HG02938 (cell line): Measurements from ENCODE around the gene GUCY2D.
A peak's percentile ranks its signal among the peaks of the same experiment; 100 is the strongest.
"Not testable (repeated sequence)": the region's sequence is repeated elsewhere in the genome, so short reads cannot be mapped to it uniquely, and the experiment has no call there.

ENCODE experiments used
- ATAC-seq: cut with Tn5 transposase; IDR thresholded peaks from one replicate; pipeline ENCODE4 v1.9.1; 2021; ENCODE audit warnings: mild to moderate bottlenecking, moderate library complexity; ENCODE audit not compliant: unreplicated experiment

The GUCY2D gene

DNA sequence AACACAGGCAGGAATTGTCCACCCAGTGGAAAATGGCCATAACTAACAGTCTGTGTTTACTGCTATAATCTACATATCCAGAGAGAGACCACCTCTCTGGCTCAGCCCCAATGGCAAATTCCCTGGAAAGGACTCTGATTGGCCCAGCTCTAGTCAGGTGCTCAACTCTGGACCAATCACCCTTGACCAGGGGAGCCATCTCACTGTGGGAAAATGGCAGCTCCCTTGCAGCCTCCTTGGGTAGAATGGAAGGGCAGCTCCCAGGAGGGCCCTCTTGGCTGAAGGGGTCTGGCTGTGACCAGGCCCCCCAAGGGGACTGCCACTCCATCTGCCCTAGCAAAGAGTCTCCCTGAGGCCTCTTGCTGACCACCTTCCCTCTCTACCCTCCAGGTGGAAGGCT, 39.6 kb downstream of the GUCY2D start:
- no peak for ATAC-seq

DNA sequence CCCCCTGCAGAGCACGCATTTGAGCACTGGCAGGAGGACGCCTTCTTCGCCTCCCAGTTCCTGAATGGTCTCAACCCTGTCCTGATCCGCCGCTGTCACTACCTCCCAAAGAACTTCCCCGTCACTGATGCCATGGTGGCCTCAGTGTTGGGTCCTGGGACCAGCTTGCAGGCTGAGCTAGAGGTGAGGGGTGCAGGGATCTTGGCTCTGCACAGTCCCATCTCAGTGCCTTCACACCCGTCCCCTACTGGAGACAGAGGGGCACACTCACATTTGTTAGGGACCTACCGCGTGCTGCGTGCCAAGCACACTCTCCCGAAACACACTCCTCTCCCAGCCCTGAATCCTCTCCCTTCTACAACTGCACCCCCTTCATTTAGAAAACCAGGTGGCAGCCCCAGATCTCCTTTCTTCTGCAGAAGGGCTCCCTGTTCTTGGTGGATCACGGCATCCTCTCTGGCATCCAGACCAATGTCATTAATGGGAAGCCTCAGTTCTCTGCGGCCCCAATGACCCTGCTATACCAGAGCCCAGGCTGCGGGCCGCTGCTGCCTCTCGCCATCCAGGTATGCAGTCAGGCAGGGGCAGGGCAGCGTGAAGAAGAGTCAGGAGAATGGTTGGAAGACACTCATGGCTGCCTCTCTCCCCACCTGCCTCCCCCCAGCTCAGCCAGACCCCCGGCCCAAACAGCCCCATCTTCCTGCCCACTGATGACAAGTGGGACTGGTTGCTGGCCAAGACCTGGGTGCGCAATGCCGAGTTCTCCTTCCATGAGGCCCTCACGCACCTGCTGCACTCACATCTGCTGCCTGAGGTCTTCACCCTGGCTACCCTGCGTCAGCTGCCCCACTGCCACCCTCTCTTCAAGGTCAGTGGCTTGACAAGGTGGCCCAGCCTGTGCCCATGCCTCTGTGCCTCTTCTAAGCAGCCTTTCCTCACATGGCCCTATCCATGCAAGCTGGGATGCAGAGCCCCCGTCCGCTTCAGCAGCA, 42.7 kb downstream of the GUCY2D start:
- ATAC-seq = no peak

DNA sequence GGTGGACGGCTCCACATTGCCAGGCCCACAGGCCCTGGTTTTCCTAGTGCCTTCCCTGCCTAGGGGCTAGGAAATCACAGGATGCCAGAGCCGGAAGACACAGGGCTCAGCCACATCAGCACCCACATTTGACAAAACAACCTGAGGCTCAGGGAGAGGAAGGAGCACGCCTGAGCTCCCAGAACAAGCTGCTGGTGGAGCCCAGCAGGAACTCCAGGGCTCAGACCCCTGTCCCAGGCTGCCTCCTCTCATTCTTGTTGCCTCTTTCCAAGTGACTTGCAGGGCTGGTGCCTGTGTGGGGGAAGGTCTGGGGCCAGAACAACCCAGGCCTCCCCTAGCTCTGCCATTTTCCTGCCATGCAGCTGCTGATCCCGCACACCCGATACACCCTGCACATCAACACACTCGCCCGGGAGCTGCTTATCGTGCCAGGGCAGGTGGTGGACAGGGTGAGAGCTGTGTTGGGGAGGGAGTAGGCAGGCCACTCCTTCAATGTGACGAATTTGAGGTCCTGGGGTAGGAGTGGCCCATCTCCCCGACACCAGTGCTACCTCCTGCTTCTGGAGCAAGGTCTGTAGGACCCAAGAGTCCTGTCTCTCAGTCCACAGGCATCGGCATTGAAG, 44.0 kb downstream of the GUCY2D start:
- ATAC-seq = no peak

DNA sequence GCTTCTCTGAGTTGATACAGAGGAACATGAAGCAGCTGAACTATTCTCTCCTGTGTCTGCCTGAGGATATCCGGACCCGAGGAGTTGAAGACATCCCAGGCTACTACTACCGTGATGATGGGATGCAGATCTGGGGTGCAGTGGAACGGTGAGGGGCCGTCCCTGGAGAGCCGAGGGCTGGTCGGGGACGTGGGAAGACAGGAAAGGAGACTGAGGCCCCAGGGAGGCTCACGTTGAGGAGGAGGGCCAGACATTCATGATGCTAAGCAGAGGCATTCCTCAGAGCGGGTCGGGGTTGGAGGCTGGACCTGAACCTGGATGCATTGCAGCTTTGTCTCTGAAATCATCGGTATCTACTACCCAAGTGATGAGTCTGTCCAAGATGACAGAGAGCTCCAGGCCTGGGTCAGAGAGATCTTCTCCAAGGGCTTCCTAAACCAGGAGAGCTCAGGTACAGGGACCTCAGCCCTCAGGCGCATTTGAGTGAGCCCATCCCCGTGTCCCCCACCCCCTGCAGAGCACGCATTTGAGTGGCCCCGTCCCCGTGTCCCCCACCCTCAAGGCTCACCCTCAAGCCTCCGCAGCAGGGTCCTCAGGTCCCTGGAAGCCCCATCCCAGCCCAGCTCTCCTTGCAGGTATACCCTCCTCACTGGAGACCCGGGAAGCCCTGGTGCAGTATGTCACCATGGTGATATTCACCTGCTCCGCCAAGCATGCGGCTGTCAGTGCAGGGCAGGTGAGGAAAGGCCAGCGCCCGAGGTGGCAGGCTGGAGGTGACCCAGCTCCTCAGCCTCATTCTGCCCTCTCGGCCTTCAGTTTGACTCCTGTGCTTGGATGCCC, 44.7 kb downstream of the GUCY2D start:
- ATAC-seq = no peak

DNA sequence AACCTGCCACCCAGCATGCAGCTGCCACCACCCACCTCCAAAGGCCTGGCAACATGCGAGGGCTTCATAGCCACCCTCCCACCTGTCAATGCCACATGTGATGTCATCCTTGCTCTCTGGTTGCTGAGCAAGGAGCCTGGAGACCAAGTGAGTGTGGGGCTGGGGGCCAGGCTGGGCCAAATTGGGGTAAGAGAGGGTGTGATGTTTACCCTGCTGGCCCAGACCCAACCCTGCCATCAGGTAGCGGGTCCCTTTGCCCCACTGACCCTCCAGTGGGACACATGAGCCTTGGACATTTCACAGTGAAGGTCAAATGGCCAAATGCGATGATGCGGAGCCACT, 45.3 kb downstream of the GUCY2D start:
- ATAC-seq = no peak

DNA sequence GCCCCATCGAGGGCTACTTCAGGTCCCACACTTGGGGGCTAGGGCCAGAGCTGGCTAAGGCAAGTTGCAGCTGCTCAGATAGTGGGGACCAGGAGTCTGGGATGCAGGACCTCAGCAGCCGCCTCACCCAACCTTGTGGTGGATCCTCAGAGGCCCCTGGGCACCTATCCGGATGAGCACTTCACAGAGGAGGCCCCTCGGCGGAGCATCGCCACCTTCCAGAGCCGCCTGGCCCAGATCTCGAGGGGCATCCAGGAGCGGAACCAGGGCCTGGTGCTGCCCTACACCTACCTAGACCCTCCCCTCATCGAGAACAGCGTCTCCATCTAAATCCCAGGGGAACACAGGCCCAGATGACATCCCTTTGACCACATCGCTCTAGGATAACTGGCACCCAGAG, 45.8 kb downstream of the GUCY2D start:
- no peak for ATAC-seq

DNA sequence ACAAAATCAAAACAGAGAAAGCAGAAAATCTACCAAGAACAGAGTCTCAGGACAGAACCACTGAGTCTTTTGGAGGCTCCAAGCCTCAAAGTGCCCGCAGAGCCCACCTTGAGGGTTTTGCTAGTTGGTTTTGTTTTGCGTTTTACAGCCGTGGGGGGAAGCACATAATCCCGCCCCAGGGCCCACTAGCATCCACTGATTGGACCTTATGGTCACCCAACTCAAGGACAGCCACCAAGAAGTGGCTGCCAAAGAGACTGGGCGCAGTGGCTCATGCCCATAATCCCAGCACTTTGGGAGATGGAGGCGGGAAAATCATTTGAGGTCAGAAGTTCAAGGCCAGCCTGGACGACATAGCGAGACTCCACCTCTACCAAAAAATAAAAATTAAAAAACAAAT, 46.3 kb downstream of the GUCY2D start:
- ATAC-seq = no peak

DNA sequence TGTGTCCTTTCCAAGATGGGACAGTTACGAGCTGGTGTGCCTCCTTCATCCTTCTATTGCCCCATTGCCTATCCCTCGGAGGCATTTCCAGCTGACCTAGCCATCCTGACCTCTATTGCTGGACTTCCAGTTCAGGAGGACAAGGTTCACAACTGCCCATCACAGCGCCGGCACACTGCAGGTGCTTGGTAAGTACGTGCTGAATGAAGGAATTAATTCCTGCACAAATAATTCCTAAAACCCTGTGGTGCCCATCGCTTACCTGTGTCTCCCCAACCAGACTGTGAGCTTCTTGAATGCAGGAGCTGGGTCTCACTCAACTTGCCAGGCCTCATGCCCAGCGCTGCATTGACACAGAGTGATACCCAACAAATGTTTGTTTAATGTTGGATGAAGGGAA, 49.4 kb downstream of the GUCY2D start:
- ATAC-seq = no peak

DNA sequence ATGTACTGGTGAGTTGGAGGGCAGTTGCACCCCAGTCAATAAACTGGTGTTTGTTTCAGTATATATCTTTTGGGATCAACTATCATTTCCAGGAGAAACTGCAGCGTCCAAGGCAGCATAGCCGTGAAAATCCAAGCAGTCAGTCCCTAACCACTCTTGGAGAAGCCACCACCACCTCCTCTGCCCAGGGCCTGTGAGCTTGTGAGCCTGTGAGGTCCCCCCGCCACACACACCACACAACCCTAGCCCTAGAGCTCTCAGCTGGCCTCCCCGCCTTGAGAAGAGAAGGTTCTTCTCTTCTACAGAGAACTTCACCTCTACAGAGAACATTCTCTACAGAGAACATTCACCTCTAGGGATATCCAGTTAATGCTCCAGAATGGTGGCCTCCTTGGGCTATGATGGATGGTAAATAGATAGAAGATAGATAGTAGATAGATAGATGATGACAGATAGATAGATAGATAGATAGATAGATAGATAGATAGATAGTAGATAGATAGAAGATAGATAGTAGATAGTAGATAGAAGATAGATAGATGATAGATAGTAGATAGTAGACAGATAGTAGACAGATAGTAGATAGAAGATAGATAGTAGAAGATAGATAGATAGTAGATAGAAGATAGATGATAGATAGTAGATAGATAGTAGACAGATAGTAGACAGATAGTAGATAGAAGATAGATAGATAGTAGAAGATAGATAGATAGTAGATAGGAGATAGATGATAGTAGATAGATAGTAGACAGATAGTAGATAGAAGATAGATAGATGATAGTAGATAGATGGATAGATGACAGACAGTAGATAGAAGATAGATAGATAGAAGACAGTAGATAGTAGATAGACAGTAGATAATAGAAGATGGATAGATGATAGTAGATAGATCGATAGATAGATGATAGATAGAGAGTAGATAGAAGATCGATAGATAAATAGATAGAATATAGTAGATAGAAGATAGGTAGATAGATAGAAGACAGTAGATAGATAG, 50.1 kb downstream of the GUCY2D start:
- ATAC-seq = no peak

DNA sequence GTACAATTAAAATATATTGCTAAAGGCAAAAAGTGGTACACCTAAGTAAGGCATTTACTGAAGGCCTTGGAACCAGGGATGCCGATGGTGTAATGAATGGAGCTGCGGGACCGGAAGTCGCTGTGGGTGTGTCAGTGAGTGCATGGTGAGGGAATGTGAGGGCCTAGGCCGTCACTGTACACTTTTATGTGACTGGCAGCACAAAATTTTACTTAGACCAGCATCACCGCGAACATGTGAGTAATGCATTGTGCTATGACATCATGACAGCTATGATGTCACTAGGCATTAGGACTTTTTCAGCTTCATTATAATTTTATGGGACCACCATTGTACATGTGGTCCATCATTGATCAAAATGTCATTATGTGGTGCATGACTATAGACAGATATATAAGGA, 51.2 kb downstream of the GUCY2D start:
- ATAC-seq = no peak

DNA sequence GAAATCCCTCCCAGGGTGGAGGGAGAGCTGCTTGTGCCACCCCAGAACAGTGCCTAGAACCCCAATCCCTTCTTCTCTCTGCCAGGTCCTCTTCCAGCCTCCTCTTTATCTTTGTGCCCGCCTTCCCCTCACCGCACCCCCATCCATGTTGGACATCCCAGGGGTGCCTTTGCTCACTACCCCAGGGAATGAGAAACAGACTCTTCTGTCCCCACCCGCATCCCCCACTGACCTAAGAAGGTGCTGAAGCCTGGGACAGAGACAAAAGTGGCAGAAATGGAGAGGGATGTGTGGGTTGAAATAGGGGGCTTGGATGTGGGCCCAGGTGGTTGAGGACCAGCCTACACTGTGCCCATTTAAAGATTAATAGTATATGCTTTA, 53.4 kb downstream of the GUCY2D start:
- no peak for ATAC-seq

DNA sequence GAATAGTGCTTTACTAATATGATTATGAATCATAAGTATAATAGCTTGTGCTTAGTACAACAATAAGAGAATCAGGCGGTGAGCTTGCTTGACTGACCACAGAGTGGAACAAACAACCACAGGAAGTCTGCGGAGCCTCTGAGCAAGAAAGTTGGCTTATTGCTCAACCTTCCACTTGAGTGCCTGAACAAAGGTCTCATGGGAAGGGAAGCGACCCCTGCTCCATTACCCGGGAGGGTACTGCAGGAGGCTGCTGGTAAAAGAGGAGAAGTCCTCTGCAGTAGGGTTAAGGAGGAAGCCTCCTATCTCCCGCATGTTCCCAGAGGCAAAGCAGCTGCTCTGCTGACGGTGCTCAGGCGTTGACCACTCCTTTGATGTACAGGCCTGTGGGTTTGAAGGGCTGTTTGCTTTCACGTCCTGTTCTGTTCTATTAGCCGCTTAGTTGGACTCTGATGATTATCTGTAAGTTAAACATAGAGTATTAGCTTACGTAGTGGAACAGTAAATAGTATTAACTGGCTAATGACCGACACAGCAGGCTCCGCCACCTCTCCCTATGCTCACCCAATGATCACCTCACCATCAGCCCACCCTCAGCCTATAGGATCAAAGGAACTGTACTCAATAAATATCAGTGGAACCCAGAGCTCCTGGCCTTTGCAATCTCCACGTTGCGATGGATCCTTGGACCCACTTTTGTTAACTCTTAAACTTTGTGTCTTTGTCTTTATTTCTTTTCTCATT, 54.0 kb downstream of the GUCY2D start:
- peak; percentile 61 for ATAC-seq

DNA sequence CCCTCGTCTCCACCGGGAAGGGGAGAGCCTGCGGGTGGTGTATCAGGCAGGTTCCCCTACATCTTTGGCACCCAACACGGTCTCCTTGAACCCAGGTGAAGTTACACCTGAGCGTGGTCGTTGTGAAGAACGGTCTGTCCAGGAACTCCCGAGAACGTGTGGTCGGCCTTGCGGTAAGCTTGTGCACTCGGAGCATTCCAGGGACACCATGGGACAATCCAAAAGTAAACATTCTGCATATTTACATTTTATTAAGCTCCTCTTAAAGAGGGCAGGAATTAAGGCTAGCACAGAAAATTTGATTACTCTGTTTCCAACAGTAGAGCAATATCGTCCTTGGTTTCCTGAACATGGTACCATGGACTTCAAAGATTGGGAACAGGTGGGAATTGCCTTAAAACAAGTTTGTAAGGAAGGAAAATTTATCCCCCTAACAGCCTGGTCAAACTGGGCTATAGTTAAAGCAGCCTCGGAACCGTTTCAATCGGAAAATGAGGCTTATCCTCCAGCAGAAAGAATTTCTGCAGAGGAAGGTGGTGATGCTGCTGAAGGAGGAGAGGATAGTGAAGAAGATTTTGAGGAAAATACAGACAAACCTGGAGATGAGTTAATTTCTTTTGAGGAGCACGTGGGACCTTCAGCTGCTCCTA, 54.7 kb downstream of the GUCY2D start:
- no peak for ATAC-seq

DNA sequence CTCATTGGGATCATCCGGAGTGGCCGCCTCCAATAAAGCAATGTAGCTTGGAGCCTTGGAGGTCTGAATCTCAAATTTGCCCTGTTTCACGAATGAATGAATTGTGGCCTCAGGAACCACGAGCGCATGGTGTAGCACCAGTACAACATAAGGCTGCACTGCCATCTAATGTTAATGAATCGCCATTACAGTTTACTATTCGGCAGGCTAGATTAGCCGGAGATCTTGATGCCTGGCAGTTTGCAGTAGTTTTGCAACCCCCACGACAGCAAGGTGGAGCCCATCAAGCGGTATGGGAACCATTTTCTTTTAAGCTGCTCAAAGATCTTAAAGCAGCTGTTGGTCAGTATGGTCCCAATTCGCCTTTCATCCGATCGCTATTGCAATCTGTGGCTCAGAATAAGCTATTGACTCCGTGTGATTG, 55.3 kb downstream of the GUCY2D start:
- no peak for ATAC-seq

DNA sequence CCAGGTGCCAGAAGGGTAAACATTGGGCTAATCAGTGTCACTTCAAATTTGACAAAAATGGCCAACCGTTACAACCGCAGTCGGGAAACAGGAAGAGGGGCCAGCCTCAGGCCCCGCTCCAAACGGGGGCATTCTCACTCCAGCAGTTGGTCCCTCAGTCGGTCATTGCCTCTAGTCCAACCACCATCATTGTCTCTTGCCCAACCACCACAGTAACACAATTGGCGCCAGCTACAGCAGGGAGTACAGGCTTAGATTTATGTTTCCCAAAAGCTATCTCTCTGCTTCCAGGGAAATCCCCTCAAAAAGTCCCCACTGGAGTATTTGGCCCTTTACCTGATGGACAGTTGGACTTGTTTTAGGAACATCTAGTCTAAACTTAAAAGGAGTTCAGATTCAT, 56.7 kb downstream of the GUCY2D start:
- ATAC-seq = no peak

DNA sequence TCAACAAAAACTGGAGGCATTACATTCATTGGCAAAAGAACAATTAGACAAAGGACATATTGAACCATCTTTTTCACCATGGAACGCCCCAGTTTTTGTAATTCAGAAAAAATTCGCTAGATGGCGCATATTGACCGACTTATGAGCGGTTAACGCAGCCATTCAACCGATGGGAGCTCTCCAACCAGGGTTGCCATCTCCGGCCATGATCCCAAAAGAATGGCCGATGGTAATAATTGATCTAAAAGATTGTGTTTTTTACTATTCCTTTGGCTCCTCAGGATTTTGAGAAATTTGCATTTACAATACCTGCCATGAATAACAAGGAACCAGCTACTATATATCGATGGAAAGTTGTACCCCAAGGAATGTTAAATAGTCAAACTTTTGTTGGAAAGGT, 57.9 kb downstream of the GUCY2D start:
- ATAC-seq = no peak

DNA sequence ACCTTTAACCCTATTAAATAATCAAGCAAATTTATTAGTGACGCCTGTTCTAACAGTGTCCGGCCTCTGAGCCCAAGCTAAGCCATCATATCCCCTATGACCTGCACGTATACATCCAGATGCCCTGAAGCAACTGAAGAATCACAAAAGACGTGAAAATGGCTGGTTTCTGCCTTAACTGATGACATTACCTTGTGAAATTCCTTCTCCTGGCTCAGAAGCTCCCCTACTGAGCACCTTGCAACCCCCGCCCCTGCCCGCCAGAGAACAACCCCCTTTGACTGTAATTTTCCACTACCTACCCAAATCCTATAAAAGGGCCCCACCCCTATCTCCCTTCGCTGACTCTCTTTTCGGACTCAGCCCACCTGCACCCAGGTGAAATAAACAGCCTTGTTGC, 59.4 kb downstream of the GUCY2D start:
- not testable (repeated sequence) for ATAC-seq

DNA sequence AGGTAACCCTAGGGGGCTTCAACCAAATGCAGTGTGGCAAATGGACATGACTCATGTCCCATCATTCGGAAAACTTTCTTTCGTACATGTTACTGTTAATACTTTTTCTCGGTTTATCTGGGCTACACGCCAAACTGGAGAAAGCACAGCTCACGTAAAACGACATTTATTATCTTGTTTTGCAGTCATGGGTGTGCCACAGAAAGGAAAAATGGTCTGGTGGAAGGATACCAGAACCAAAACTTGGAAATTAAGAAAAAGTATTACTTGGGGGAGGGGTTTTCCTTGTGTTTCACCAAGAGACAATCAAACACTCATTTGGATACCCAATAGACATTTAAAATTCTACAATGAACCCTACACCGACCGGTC, 60.0 kb downstream of the GUCY2D start:
- no peak for ATAC-seq

DNA sequence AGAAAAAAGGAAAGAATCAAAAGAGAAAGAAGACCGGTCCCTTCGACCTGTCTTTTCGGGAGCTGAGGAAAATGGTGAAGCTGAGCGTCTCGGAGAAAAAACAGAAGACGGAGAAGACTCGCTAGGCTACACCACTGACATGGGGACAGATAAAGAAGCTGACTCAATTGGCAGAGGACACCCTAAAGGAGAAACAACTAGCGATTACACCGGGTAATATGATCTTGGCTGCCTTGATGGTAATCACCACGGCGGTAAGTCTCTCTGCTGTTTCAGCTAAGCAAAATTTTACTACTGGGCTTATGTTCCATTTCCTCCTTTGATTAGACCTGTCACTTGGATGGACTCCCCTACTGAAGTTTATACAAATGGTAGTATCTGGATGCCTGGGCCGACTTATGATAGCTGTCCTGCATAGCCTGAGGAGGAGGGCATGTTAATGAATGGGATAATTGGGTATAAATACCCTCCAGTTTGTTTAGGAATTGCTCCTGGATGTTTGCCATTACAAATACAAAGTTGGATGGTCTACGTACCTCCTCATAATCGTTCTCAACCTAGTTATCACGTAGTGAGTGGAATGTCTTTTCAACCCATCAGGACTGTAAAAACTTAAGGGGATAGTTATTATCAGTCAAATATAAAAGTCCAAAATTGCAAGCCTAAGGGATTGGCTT, 60.5 kb downstream of the GUCY2D start:
- no peak for ATAC-seq
